HG03159 (cell line): ENCODE data around the gene C1QA.

Experiments
- ATAC-seq: cut with Tn5 transposase; IDR thresholded peaks from one replicate; pipeline ENCODE4 v1.9.1; 2021; ENCODE audit warnings: mild to moderate bottlenecking, moderate library complexity; ENCODE audit not compliant: unreplicated experiment

Gene C1QA, protein sequence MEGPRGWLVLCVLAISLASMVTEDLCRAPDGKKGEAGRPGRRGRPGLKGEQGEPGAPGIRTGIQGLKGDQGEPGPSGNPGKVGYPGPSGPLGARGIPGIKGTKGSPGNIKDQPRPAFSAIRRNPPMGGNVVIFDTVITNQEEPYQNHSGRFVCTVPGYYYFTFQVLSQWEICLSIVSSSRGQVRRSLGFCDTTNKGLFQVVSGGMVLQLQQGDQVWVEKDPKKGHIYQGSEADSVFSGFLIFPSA

DNA sequence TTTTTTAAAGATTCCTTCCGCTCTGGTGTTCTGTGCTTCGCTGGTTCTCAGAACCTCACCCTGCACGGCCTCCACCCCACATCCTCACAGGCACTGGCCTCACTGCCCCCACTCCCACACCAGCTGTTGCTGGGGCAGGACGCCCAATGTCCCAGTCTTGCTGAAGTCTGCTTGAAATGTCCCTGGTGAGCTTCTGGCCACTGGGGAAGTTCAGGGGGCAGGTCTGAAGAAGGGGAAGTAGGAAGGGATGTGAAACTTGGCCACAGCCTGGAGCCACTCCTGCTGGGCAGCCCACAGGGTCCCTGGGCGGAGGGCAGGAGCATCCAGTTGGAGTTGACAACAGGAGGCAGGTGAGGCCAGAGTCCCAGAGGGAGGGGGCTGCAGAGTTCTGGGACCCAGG lies at the start of gene C1QA:
Gene C1QA (plus strand): TSS at position 276 of the 400 bp plus-strand sequence. CDS start 989 bp downstream, outside the sequence.
- no peak for ATAC-seq

DNA sequence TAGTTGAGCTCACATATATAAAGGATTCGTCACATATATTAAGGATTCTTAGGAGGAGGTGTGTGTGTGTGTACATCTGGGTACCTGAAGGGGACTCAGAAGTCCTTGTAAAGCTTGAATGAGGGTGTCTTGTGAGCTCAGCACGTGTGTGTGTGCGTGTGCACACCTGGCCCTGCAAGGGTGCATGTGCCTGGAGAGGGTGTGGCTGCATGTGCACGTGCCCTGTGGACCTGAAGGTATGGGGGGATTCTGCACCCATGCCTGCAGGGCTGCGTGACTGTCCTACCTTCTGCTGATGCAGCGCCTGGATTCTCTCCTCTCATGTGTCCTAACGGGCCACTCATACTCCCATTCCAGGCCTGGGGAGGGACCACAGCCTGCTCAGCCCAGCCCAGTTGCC lies 49.2 kb upstream of the C1QA start:
- ATAC-seq, result no peak

DNA sequence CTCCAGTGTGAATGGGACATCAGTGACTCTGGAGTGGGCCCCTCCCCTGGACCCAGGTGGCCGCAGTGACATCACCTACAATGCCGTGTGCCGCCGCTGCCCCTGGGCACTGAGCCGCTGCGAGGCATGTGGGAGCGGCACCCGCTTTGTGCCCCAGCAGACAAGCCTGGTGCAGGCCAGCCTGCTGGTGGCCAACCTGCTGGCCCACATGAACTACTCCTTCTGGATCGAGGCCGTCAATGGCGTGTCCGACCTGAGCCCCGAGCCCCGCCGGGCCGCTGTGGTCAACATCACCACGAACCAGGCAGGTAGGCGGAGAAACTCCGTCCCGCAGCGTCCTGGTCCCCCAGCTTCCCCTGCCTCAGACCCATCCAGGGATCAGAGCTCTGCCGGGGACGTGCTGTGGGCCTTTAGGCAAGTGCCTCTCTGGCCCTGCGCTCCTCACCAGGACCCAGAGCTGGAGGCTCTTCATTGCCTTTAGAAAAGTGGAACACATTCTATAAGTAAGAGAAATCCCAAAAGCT lies 47.5 kb upstream of the C1QA start:
- no peak for ATAC-seq

DNA sequence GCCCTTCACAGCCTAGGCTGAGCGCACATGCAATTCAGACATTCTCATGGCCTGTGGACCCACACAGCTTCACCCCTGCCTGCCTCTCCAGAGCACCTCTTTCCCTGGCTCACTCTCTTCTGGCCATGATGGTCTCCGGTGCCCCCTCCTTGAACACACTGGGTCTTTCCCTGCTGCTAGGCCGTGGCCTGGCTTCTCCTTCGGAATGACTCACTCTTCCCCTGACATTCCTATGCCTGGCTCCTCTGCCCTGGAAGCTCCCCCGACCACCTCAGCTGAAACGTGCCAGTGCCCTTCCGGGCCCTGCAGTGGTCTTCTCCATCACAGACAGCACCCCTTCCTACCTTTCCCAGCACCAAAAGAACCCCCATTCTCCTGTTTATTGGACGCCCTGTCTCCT lies 44.9 kb upstream of the C1QA start:
- no peak for ATAC-seq

DNA sequence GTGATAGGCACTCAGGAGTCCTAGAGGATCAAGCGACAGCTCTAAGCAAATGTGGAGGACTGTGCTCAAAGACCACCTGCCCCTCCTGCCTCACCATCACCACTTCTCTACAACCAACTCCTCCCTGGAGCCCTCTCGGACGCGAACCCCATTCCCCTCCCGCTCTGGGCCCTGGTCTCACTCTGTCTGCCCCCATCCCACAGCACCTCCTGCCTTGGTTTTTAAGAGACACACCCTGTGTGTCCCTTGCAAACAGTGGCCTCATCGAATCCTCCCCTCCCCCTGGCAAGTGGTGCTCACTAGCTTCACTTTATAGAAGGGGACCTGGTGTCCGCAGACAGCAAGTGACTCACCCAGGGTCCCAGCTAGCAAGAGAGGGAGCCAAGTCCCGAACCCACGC lies 44.4 kb upstream of the C1QA start:
- no peak for ATAC-seq

DNA sequence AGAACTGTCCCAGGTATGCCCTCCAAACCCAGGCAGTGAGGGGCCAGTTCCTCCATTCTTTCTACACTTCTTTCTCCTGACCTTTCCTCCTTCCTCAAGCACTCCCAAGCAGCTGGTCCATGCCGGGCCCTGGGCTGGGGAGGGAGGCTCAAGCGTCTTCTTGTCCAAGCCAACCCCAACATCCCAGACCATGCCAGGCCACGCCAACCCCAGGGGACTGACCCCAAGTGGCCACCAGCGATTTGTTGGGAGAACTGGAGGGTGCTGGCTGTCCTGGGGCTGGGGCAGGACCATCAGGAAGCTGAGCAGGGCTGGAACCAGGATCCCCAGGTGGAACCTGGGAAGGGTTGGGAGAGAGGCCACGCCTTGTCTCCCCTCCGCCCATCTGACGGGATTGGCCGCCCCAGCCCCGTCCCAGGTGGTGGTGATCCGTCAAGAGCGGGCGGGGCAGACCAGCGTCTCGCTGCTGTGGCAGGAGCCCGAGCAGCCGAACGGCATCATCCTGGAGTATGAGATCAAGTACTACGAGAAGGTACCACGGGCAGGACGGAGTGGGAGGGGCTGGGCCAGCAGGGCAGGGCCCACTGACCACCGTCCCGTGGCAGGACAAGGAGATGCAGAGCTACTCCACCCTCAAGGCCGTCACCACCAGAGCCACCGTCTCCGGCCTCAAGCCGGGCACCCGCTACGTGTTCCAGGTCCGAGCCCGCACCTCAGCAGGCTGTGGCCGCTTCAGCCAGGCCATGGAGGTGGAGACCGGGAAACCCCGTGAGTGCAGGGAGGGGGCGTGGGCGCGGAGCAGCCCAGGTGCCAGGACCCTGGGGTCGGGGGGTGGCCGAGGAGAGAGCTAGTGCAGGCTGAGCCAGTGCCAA lies 43.3 kb upstream of the C1QA start:
- ATAC-seq, result no peak

DNA sequence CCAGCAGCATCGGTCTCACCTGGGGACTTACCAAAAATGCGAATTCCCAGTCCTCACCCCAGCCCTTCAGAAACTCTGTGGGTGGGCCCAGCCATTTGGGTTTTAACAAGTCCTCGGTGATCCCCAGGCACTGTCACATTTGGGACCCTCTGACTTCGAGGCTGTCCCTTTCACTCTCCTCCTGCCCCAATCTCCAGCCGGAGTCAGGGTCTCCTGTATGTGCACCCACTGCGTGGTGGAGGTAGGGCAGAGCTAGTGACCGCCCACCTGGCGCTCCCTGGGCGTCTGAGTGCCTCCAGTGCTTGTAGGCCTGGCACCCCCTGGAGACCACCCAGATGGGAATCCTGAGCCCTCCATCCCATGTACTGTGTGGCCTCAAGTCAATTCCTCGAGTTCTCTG lies 42.0 kb upstream of the C1QA start:
- ATAC-seq, result no peak

DNA sequence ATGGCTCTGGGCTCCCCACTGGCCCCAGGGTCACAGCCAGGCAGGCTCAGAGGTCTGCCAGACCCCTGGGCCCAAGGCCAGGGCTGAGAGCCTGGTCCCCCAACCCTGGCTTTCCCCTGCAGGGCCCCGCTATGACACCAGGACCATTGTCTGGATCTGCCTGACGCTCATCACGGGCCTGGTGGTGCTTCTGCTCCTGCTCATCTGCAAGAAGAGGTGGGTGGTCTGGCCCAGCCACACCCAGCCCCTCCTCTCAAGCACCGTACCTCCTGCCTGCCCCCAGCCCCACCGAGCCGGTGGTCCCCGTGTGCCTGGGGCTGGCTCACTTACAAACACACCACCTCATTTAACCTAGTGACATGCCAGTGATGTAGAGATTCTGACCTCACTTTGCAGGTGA lies 41.3 kb upstream of the C1QA start:
- ATAC-seq, result no peak

DNA sequence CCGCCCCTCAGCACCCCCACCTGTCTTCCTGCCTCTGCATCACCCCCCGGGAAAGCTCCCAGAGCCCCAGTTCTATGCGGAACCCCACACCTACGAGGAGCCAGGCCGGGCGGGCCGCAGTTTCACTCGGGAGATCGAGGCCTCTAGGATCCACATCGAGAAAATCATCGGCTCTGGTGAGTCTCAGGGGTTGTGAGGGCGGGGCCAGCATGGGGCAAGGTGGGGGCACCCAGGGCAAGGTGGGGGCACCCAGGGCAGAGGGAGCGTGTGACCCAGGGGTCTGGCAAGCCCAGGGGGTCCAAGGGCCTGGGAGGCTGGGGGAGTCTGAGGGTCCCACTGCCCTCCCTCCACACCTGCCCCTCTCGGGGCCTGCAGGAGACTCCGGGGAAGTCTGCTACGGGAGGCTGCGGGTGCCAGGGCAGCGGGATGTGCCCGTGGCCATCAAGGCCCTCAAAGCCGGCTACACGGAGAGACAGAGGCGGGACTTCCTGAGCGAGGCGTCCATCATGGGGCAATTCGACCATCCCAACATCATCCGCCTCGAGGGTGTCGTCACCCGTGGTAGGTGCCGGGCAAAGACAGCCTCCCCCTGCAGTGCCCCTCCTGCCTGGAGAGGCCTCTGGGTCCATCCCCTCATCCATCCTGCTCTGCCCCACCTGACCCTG lies 39.0 kb upstream of the C1QA start:
- no peak for ATAC-seq

DNA sequence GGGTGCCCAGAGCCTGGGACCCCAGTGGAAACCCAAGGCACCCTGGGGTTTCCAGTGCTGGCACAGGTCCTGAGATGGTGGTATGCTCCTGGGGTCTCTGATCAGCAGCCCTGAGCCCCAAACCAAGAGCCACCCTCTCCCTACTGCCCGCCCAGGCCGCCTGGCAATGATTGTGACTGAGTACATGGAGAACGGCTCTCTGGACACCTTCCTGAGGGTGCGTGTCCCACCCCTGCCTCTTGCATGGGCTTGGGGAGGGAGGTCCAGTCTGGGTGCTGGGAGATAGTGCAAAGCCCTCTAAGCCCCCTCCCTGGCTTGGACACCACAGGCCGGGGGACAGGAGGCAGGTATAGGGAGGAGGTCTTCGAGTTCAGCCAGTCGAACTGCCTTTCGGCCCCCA lies 38.4 kb upstream of the C1QA start:
- ATAC-seq, result no peak

DNA sequence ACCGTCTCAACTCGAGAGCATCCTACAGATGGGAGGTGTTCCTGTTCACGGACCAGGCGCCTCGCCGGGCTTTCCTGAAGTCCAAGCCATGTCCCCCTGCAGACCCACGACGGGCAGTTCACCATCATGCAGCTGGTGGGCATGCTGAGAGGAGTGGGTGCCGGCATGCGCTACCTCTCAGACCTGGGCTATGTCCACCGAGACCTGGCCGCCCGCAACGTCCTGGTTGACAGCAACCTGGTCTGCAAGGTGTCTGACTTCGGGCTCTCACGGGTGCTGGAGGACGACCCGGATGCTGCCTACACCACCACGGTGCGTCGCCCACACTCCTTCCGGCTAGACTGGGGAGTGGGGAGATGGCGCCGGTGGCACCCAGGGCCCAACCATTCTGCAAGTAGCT lies 37.7 kb upstream of the C1QA start:
- no peak for ATAC-seq

DNA sequence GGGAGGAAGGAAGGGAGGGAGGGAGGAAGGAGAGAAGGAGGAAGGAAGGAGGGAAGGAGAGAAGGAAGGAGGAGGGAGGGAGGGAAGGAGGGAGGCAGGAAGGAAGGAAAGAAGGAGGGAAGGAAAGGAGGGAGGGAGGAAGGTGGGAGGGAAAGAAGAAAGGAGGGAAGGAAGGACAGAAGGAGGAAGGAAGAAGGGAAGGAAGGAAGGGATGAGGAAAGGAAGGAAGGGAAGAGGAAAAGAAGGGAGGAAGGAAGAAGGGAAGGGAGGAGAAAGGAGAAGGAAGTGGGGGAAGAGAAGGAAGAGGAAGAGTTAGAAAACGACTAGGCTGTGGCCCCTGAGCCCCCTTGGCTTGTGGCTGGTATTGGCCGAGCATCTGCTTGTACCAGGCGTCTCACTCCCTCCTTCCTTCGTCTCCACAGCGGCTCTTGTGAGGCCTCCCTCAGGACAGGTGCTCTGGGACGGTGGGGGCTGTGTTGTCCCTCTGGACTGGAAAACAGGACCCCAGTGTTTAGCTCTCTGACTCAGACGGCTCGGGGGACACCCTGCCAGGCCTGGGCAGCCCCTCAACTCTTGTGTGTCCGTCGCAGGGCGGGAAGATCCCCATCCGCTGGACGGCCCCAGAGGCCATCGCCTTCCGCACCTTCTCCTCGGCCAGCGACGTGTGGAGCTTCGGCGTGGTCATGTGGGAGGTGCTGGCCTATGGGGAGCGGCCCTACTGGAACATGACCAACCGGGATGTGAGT lies 36.2 kb upstream of the C1QA start:
- ATAC-seq, result no peak

DNA sequence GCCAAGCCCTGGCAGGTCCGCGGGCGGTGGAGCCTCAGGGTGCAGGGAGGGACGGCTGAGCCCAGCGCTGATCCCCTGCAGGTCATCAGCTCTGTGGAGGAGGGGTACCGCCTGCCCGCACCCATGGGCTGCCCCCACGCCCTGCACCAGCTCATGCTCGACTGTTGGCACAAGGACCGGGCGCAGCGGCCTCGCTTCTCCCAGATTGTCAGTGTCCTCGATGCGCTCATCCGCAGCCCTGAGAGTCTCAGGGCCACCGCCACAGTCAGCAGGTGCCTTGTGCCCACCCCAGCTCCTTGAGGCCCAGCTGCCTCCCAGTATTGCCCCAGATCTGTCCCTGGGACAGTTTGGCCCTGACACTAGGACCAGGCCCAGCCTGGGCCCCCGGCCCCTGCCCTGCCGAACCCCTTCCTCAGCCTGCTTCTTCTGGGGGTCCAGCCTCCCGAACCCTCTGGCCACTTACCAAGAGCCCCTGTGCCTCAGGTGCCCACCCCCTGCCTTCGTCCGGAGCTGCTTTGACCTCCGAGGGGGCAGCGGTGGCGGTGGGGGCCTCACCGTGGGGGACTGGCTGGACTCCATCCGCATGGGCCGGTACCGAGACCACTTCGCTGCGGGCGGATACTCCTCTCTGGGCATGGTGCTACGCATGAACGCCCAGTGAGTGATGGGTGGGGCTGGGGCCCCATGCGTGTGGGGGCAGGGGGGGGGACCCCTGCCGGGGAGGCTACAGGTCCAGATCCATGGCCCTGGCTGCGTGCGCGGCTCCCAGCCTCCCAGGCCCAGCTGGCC lies 35.4 kb upstream of the C1QA start:
- ATAC-seq, result no peak

DNA sequence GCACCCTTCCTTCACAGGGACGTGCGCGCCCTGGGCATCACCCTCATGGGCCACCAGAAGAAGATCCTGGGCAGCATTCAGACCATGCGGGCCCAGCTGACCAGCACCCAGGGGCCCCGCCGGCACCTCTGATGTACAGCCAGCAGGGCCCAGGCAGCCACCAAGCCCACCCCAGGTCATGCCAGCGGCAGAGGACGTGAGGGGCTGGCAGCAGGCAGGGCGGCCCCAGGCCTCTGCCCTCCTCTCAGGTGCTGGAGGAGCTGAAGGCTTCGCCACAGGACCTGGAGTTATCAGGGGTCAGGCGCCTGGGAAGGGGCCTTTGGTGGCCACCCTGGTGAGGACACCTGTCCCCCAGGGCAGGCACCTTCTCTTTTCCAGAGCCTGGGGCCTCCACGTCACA lies 34.8 kb upstream of the C1QA start:
- ATAC-seq, result no peak

DNA sequence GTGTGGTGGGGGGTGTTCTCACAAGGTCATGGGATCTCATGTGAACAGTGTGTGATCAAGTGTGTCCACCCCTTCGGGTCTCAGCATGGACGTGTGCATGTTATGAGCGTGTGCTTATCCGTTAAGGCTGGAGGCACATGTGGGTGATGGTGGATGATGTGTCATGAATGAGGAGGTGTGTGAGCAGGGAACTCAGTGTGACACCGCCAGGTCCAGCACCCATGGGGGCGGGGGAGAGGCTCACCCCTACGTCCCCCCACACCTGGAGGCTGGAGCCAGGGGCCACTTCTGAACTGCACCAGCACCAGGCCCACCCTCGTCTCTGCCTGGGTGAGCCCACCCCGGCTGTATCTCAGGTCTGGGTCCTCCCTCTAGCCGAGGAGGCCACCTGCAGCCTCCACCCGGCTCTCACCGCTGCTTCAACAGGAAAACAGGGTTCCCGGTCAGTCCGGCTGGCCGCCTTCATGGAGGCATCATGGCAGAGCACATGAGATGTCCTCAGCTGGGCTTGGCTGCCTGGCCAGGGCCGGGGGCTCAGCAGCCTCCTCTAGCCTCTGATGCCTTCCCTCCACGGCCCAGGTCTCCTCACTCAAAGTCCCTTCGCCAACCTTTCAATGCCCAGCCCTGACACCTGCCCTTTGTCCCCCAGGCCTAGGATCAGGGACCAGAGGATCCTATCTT lies 34.2 kb upstream of the C1QA start:
- no peak for ATAC-seq

DNA sequence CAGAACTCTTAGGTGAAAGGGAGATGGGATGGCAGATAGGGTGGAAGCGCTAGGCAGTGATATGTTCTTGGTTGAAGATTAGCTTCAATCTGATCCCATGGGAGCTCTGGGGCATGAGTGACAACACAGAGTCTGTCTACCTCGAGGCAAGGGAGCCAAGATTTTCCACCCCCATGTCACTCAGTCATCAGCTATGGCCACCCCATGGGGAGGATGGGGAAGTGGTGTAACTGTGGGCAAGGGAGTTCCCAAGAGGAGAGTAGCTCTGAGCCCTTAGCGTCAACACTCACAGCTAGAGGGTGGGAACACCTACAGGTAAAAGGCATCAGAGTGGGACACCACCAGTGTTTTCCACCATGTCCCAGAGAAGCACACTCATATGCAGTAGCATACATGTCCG lies 30.3 kb upstream of the C1QA start:
- no peak for ATAC-seq

DNA sequence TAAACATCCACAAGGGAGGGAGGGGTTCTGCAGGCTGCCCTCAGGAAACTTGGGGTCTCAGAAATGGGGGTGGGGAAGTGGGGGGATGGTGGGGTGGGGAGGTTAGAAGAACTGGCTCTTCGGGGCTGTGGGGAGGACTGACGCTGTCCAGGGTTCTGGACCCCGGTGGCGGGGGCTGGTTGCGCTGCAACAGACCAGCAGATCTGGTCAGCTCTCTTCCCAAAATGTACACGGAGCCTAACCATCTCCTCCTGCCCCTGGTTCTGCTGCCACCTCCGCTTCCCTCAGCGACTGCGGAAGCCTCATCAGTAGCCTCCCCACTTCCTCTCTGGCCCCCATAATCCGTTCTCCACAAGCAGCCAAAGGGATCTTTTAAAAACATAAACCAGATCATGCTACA lies 29.3 kb upstream of the C1QA start:
- ATAC-seq, result no peak

DNA sequence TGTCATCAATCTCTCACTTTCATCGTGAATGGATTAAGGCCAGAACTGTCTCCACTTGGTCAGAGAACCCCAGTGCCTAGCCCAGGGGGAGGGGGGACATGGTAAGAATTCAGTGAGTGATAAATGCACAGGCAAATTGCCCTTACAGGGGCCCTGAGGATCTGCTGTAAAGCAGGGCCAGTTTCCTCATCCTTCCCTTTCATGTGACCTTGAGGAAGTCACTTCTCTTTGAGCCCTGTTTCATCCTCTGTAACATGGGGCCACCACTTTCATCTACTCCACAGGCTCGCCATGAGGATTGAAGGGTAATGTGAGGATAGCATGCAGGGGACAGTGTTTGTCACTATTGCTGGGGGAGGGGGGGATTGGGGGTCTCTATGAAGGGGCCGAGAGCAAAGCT lies 28.1 kb upstream of the C1QA start:
- ATAC-seq, result no peak

DNA sequence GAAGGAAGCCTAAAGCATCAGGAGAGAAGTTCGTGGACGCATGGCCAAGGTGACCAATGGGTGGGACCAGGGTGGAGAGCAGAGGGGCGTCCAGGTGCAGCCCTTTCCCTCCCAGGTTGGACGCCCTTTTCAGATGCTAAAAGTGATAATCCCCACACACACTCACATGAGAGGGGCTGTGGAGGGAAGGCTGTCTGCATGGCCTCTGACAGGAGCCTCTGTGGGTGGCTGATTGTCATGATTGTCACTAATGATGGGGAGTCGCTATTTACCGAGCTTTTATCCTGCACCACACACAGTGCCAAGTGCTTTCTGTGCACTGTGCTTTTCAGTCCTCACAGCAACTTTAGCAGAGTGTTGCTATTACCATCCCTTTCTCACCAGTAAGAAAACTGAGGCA lies 27.1 kb upstream of the C1QA start:
- ATAC-seq, result no peak

DNA sequence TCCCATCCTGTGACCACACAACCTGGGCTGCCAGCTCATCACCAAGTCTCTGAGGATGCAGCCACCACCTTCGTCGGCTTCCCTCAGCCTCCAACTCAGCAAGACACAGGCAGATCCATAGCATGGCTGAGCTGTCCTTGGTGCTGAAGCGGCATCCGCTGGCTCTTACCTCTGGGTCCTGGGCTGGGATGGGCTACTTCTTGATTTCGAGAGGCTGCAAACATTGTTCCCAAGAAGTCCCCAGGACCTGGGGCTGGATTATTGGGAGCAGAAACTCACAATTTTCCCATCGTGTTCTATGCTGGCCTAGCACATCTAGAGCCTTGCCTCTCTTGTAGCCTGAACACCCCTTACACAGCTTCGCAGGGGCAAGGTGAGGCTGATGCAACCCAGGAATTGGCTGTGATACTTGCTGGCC lies 24.9 kb upstream of the C1QA start:
- no peak for ATAC-seq
